HepG2 (cell line): ENCODE measurements around the gene EVPLL. TPM values are rescaled to one million over a fixed set of nuclear protein-coding genes. Genes with fewer than 3 reads are reported as not detected.
A peak's percentile ranks its signal among the peaks of the same experiment; 100 is the strongest.

Experiments
- ATAD3A ChIP-seq: sonication (generic); formaldehyde crosslinking; IDR thresholded peaks from 2 replicates; pipeline ENCODE4 v1.4.0; 2020; ENCODE audit warnings: missing genetic modification reagents
- ATF2 ChIP-seq: sonication (generic); formaldehyde crosslinking; IDR thresholded peaks from 2 replicates; pipeline ENCODE4 v1.4.0; 2020; ENCODE audit warnings: missing genetic modification reagents
- BRD4 ChIP-seq: sonication (generic); formaldehyde crosslinking; IDR thresholded peaks from 2 replicates; pipeline ENCODE4 v1.4.0; 2020; ENCODE audit warnings: missing genetic modification reagents
- CC2D1A ChIP-seq: sonication (generic); formaldehyde crosslinking; IDR thresholded peaks from 2 replicates; pipeline ENCODE4 v1.8.1; 2023; ENCODE audit warnings: mild to moderate bottlenecking, missing genetic modification reagents
- FOXA1 ChIP-seq, 2 experiments: fragments of 450-650 bp in 1 of 2; sonication (generic) in 1 of 2; formaldehyde crosslinking in 1 of 2; IDR thresholded peaks; 2 replicates each; pipeline versions ENCODE4 v1.4.0 to v1.6.1; 2016 to 2020; ENCODE audit warnings: missing genetic modification reagents in 1 of 2
- IRF2 ChIP-seq: IDR thresholded peaks from 2 replicates; pipeline ENCODE4 v1.6.1; 2018; ENCODE audit warnings: missing genetic modification reagents, missing compliant biosample characterization
- LCORL ChIP-seq, 2 experiments: fragments of 450-650 bp in 1 of 2; sonication (generic) in 1 of 2; formaldehyde crosslinking in 1 of 2; IDR thresholded peaks; 2 replicates each; pipeline versions ENCODE4 v1.5.0 to v1.6.1; 2017 to 2020; ENCODE audit warnings: antibody characterized with exemption in 1 of 2, missing genetic modification reagents in 1 of 2
- MEIS1 ChIP-seq: sonication (generic); formaldehyde crosslinking; IDR thresholded peaks from 2 replicates; pipeline ENCODE4 v1.9.0; 2021; ENCODE audit warnings: mild to moderate bottlenecking, missing genetic modification reagents, moderate library complexity, borderline replicate concordance
- NCOA2 ChIP-seq: sonication (generic); formaldehyde crosslinking; IDR thresholded peaks from 2 replicates; pipeline ENCODE4 v1.8.0; 2022; ENCODE audit warnings: inconsistent platforms
- SNAPC2 ChIP-seq: sonication (generic); formaldehyde crosslinking; IDR thresholded peaks from 2 replicates; pipeline ENCODE4 v1.8.1; 2022; ENCODE audit warnings: mild to moderate bottlenecking, missing genetic modification reagents
- SPEN ChIP-seq: sonication (generic); formaldehyde crosslinking; IDR thresholded peaks from 2 replicates; pipeline ENCODE4 v1.5.1; 2020; ENCODE audit warnings: low read depth, mild to moderate bottlenecking, missing genetic modification reagents
- TCF7 ChIP-seq: sonication (generic); IDR thresholded peaks from 2 replicates; pipeline ENCODE4 v1.6.1; 2016; ENCODE audit warnings: antibody characterized with exemption, low read depth
- YEATS2 ChIP-seq: sonication (generic); formaldehyde crosslinking; IDR thresholded peaks from 2 replicates; pipeline ENCODE4 v1.4.0; 2020; ENCODE audit warnings: missing genetic modification reagents, borderline replicate concordance
- ZFP37 ChIP-seq: sonication (generic); formaldehyde crosslinking; IDR thresholded peaks from 2 replicates; pipeline ENCODE4 v1.4.0; 2020; ENCODE audit warnings: missing genetic modification reagents, borderline replicate concordance
- ZNF510 ChIP-seq: sonication (generic); formaldehyde crosslinking; IDR thresholded peaks from 2 replicates; pipeline ENCODE4 v1.4.0; 2020; ENCODE audit warnings: low read depth, mild to moderate bottlenecking, missing genetic modification reagents
- ZNF546 ChIP-seq: sonication (generic); formaldehyde crosslinking; conservative IDR thresholded peaks from 2 replicates; pipeline ENCODE4 v1.8.1; 2023; ENCODE audit warnings: mild to moderate bottlenecking, missing genetic modification reagents
- ZNF777 ChIP-seq: sonication (generic); formaldehyde crosslinking; IDR thresholded peaks from 2 replicates; pipeline ENCODE4 v1.4.0; 2020; ENCODE audit warnings: missing genetic modification reagents
- ZSCAN21 ChIP-seq: sonication (generic); formaldehyde crosslinking; IDR thresholded peaks from 2 replicates; pipeline ENCODE4 v1.8.0; 2022; ENCODE audit warnings: mild to moderate bottlenecking, missing genetic modification reagents, moderate library complexity, borderline replicate concordance
- polyA plus RNA-seq, 8 experiments: library from polyadenylated mRNA; depleted of rRNA in 3 of 8; stranded (reverse) in 7 of 8; unstranded in 1 of 8; fragments of >200 nt; fragmentation: Illumina TruSeq in 4 of 8; extraction: Trizol in 4 of 8; gene quantifications; 2 replicates each; pipeline versions ENCODE4 v1.2.1 to v1.2.3, GENCODE V29; 2011 to 2016; ENCODE audit warnings: low read depth in 4 of 8, missing spikeins in 1 of 8, mixed read lengths in 1 of 8; ENCODE audit not compliant: insufficient read depth in 1 of 8
- total RNA-seq, 5 experiments: library from RNA; depleted of rRNA; stranded (reverse); fragments of >200 nt; fragmentation: Illumina TruSeq; extraction: Trizol; gene quantifications; 2 replicates each; pipeline ENCODE4 v1.2.3, GENCODE V29; 2016; ENCODE audit warnings: low read depth in 1 of 5
- TF ChIP-seq, protein P1 (sequence below): sonication (generic); formaldehyde crosslinking; conservative IDR thresholded peaks from 2 replicates; pipeline ENCODE4 v1.8.0; 2022; ENCODE audit warnings: low read depth, missing genetic modification reagents
- TF ChIP-seq, protein P2 (sequence below): sonication (generic); formaldehyde crosslinking; IDR thresholded peaks from 2 replicates; pipeline ENCODE4 v1.8.1; 2022; ENCODE audit warnings: mild to moderate bottlenecking, missing genetic modification reagents
- TF ChIP-seq, protein P3 (sequence below): sonication (generic); formaldehyde crosslinking; conservative IDR thresholded peaks from 2 replicates; pipeline ENCODE4 v1.4.0; 2020; ENCODE audit warnings: missing genetic modification reagents
- TF ChIP-seq, protein P4 (sequence below): sonication (generic); formaldehyde crosslinking; IDR thresholded peaks from 2 replicates; pipeline ENCODE4 v1.4.0; 2020; ENCODE audit warnings: low read depth, mild to moderate bottlenecking, missing genetic modification reagents

The EVPLL gene
- total and polyA plus RNA-seq, 2 of the 13 experiments (the other 11 are each of a cell fraction or from before 2014, with no cell fraction given), result 0.07 TPM; not detected in 1

DNA sequence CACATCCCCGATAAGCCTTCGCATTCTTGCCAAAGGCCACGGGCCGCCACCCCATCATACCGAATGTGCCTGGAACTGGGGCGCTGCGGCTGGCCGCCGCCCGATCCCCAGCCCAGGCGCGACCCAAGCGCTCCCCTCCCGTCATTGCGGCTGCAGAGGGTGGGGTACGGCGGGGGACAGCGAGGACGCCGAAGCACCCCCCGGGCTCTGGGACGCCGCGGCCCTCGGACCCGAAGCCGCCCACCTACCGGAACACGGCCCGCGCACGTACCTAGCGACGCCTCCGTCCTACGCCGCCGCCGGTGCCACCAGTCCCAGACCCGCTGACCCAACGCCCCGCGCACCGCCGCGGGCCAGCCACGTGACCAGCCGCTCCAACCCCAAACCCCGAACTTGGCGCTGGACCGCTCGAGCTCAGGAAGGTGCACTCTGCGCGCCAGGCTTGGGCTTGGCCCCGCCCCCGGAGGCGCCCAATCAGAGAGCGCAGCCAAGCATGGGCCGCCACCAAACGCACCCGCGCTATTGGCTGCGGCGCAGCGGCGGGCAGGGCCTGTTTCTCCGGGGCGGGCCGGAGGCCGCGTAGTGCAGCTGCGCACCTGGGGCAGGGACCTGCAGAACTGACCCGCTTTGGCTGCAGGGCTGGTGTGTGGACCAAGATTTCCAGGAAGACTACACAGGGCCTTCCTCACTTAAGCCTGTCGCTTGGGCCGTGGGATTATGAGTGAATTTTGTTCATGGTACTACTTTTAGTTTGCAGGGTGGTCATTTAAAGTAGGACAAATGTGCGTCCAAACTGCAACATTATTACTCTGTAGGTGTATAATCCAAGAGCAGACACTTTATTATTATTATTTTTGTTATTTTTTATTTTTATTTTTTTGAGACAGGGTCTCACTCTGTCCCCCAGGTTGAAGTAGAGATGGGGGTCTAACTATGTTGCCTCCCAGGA, 14.2 kb upstream of the EVPLL start, which contains the start of gene SHMT1 (continued):
- TF ChIP-seq, protein P1, sequence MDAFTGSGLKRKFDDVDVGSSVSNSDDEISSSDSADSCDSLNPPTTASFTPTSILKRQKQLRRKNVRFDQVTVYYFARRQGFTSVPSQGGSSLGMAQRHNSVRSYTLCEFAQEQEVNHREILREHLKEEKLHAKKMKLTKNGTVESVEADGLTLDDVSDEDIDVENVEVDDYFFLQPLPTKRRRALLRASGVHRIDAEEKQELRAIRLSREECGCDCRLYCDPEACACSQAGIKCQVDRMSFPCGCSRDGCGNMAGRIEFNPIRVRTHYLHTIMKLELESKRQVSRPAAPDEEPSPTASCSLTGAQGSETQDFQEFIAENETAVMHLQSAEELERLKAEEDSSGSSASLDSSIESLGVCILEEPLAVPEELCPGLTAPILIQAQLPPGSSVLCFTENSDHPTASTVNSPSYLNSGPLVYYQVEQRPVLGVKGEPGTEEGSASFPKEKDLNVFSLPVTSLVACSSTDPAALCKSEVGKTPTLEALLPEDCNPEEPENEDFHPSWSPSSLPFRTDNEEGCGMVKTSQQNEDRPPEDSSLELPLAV (CRISPR knock-in tag), result no peak
- TF ChIP-seq ZNF546 (CRISPR knock-in tag), result peak; percentile 93
- TF ChIP-seq ZNF510 (CRISPR knock-in tag), result no peak
- TF ChIP-seq ATAD3A (CRISPR knock-in tag), result no peak
- TF ChIP-seq SNAPC2, result no peak
- TF ChIP-seq, protein P2, sequence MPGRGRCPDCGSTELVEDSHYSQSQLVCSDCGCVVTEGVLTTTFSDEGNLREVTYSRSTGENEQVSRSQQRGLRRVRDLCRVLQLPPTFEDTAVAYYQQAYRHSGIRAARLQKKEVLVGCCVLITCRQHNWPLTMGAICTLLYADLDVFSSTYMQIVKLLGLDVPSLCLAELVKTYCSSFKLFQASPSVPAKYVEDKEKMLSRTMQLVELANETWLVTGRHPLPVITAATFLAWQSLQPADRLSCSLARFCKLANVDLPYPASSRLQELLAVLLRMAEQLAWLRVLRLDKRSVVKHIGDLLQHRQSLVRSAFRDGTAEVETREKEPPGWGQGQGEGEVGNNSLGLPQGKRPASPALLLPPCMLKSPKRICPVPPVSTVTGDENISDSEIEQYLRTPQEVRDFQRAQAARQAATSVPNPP (CRISPR knock-in tag), result peak; percentile 61; the same call in 1 of the 2 replicates
- TF ChIP-seq, protein P3, sequence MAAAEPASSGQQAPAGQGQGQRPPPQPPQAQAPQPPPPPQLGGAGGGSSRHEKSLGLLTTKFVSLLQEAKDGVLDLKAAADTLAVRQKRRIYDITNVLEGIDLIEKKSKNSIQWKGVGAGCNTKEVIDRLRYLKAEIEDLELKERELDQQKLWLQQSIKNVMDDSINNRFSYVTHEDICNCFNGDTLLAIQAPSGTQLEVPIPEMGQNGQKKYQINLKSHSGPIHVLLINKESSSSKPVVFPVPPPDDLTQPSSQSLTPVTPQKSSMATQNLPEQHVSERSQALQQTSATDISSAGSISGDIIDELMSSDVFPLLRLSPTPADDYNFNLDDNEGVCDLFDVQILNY (CRISPR knock-in tag), result no peak; the same call in 1 of the 2 replicates
- TF ChIP-seq ZFP37 (CRISPR knock-in tag), result peak; percentile 59; the same call in 1 of the 2 replicates
- no peak for TF ChIP-seq LCORL (IDR thresholded peaks at IDR 0.05)
- peak; percentile 87 for TF ChIP-seq LCORL (CRISPR knock-in tag; IDR thresholded peaks at IDR 0.05)
- no peak for TF ChIP-seq TCF7
- peak; percentile 90 for TF ChIP-seq ZSCAN21
- no peak for TF ChIP-seq YEATS2 (CRISPR knock-in tag)
- peak; percentile 6; the same call in 1 of the 2 replicates for TF ChIP-seq NCOA2 (CRISPR knock-in tag)
- no peak for TF ChIP-seq FOXA1 (IDR thresholded peaks at IDR 0.05)
- TF ChIP-seq FOXA1 (CRISPR knock-in tag; IDR thresholded peaks at IDR 0.05), result no peak
- TF ChIP-seq MEIS1 (CRISPR knock-in tag), result 0 out of 2 replicates have a peak, but pooled peaks have one; percentile 63
- TF ChIP-seq IRF2 (CRISPR knock-in tag), result peak; percentile 46; the same call in 1 of the 2 replicates
- TF ChIP-seq, protein P4, sequence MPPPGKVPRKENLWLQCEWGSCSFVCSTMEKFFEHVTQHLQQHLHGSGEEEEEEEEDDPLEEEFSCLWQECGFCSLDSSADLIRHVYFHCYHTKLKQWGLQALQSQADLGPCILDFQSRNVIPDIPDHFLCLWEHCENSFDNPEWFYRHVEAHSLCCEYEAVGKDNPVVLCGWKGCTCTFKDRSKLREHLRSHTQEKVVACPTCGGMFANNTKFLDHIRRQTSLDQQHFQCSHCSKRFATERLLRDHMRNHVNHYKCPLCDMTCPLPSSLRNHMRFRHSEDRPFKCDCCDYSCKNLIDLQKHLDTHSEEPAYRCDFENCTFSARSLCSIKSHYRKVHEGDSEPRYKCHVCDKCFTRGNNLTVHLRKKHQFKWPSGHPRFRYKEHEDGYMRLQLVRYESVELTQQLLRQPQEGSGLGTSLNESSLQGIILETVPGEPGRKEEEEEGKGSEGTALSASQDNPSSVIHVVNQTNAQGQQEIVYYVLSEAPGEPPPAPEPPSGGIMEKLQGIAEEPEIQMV (CRISPR knock-in tag), result no peak; the same call in 1 of the 2 replicates
- peak; percentile 86 for TF ChIP-seq BRD4 (CRISPR knock-in tag)
- TF ChIP-seq CC2D1A (CRISPR knock-in tag), result no peak
- TF ChIP-seq ZNF777 (CRISPR knock-in tag), result peak; percentile 80
- TF ChIP-seq ATF2 (CRISPR knock-in tag), result peak; percentile 32; the same call in 1 of the 2 replicates
- peak; percentile 89 for TF ChIP-seq SPEN (CRISPR knock-in tag)
